IMR-90 (cell line): ENCODE results near the gene SLC27A1. TPM values are rescaled to one million over a fixed set of nuclear protein-coding genes. Genes with fewer than 3 reads are reported as not detected.

ENCODE experiments used
- ATAC-seq: fragments of 200-7000 bp; cut with Tn5 transposase; 2 replicates; pipeline ENCODE4 v1.9.1; 2020; ENCODE audit warnings: low read depth, mild to moderate bottlenecking, moderate library complexity
- BruUV-seq: library from RNA; stranded (reverse); fragments of 400-500 nt; replicated peaks from 2 replicates; lab custom pipeline; 2021; lab: Mats Ljungman, UMichigan
- CTCF ChIA-PET: fragments of 300-600 bp; formaldehyde crosslinking; extraction: SDS; loops from one replicate; lab custom pipeline; 2021; ENCODE audit warnings: antibody characterized with exemption; lab: Yijun Ruan, JAX
- POLR2A ChIA-PET: fragments of 300-600 bp; sonication (Branson Sonifier 250); formaldehyde crosslinking; loops from one replicate; lab custom pipeline; 2022; ENCODE audit warnings: antibody characterized with exemption; ENCODE audit not compliant: unreplicated experiment; lab: Charles Lee
- DNase-seq: peaks from one replicate; pipeline ENCODE4 v3.0.0; 2013
- H2AFZ ChIP-seq: replicated peaks from 2 replicates; pipeline ENCODE3; 2013; ENCODE audit warnings: low read length, mild to moderate bottlenecking; ENCODE audit not compliant: poor library complexity
- H2AK5ac ChIP-seq: 2 replicates; pipeline ENCODE4 v1.6.1; 2013; ENCODE audit warnings: low read depth, low read length, inconsistent platforms
- H2AK9ac ChIP-seq: replicated peaks from 2 replicates; pipeline ENCODE3; 2013; ENCODE audit warnings: mild to moderate bottlenecking, low read depth, low read length, moderate library complexity; ENCODE audit not compliant: poor library complexity
- H2BK120ac ChIP-seq: 2 replicates; pipeline ENCODE4 v1.6.1; 2013; ENCODE audit warnings: low read depth, low read length, inconsistent platforms
- H2BK15ac ChIP-seq: 3 replicates; pipeline ENCODE4 v1.6.1; 2013; ENCODE audit warnings: low read depth, low read length, inconsistent platforms
- H2BK20ac ChIP-seq: 2 replicates; pipeline ENCODE4 v1.6.1; 2013; ENCODE audit warnings: low read depth, mild to moderate bottlenecking, inconsistent platforms, low read length, moderate library complexity
- H2BK5ac ChIP-seq: 2 replicates; pipeline ENCODE4 v1.6.1; 2013; ENCODE audit warnings: mild to moderate bottlenecking, low read depth, low read length, inconsistent platforms; ENCODE audit not compliant: poor library complexity, severe bottlenecking
- H3K14ac ChIP-seq: replicated peaks from 2 replicates; pipeline ENCODE4 v1.6.1; 2013; ENCODE audit warnings: low read depth, low read length, inconsistent platforms
- H3K18ac ChIP-seq: 2 replicates; pipeline ENCODE4 v1.6.1; 2013; ENCODE audit warnings: low read depth, low read length, control low read depth
- H3K23ac ChIP-seq: 2 replicates; pipeline ENCODE4 v1.6.1; 2013; ENCODE audit warnings: low read depth, low read length, inconsistent platforms
- H3K27ac ChIP-seq: 2 replicates; pipeline ENCODE4 v1.5.1; 2013; ENCODE audit warnings: mild to moderate bottlenecking, control low read depth, low read length; ENCODE audit not compliant: insufficient read depth
- H3K27me3 ChIP-seq: 2 replicates; pipeline ENCODE4 v1.6.1; 2013; ENCODE audit warnings: low read length; ENCODE audit not compliant: control insufficient read depth, insufficient read depth
- H3K36me3 ChIP-seq: 2 replicates; pipeline ENCODE4 v1.6.1; 2013; ENCODE audit warnings: low read length, mixed read lengths; ENCODE audit not compliant: control insufficient read depth, insufficient read depth
- H3K4ac ChIP-seq: 2 replicates; pipeline ENCODE4 v1.6.1; 2013; ENCODE audit warnings: low read depth, low read length, inconsistent platforms
- H3K4me1 ChIP-seq: 2 replicates; pipeline ENCODE4 v1.6.1; 2013; ENCODE audit warnings: low read length, mixed read lengths; ENCODE audit not compliant: control insufficient read depth, insufficient read depth
- H3K4me2 ChIP-seq: 2 replicates; pipeline ENCODE4 v1.6.1; 2013; ENCODE audit warnings: low read depth, mild to moderate bottlenecking, control low read depth, low read length, moderate library complexity
- H3K4me3 ChIP-seq: 2 replicates; pipeline ENCODE4 v1.5.1; 2013; ENCODE audit warnings: low read depth, mild to moderate bottlenecking, control low read depth, low read length, moderate library complexity; ENCODE audit not compliant: insufficient read depth
- H3K56ac ChIP-seq: 2 replicates; pipeline ENCODE4 v1.6.1; 2013; ENCODE audit warnings: low read length, inconsistent platforms; ENCODE audit not compliant: insufficient read depth; ENCODE audit errors: extremely low read depth
- H3K79me1 ChIP-seq, 2 experiments: 2 replicates each; pipeline ENCODE4 v1.6.1; 2013; ENCODE audit warnings: low read length in 2 of 2, inconsistent platforms in 1 of 2, low read depth in 1 of 2
- H3K9ac ChIP-seq: 2 replicates; pipeline ENCODE4 v1.6.1; 2013; ENCODE audit warnings: low read depth, low read length, control low read depth
- H3K9me1 ChIP-seq: 2 replicates; pipeline ENCODE4 v1.6.1; 2013; ENCODE audit warnings: low read length, inconsistent platforms; ENCODE audit not compliant: insufficient read depth
- H3K9me3 ChIP-seq: 2 replicates; pipeline ENCODE4 v1.6.1; 2013; ENCODE audit warnings: low read length; ENCODE audit not compliant: control insufficient read depth, insufficient read depth
- H4K20me1 ChIP-seq: 2 replicates; pipeline ENCODE4 v1.6.1; 2013; ENCODE audit warnings: low read length, inconsistent platforms; ENCODE audit not compliant: insufficient read depth
- H4K5ac ChIP-seq: 2 replicates; pipeline ENCODE4 v1.6.1; 2013; ENCODE audit warnings: mild to moderate bottlenecking, low read depth, low read length, control low read depth
- H4K8ac ChIP-seq, 2 experiments: 2 replicates each; pipeline ENCODE4 v1.6.1; 2013; ENCODE audit warnings: low read depth in 2 of 2, low read length in 2 of 2, control low read depth in 1 of 2, inconsistent platforms in 1 of 2
- H4K91ac ChIP-seq: 2 replicates; pipeline ENCODE4 v1.6.1; 2013; ENCODE audit warnings: low read depth, low read length, inconsistent platforms; ENCODE audit not compliant: insufficient read depth
- CEBPB ChIP-seq: IDR thresholded peaks from 2 replicates; pipeline ENCODE4 v1.6.1; 2012; ENCODE audit warnings: low read depth, low read length, improper control_type of control experiment
- CTCF ChIP-seq: conservative IDR thresholded peaks from 2 replicates; pipeline ENCODE4 v1.5.1; 2012; ENCODE audit warnings: mild to moderate bottlenecking, low read depth, low read length, improper control_type of control experiment
- MAFK ChIP-seq: IDR thresholded peaks from 2 replicates; pipeline ENCODE4 v1.6.1; 2012; ENCODE audit warnings: low read depth, low read length, improper control_type of control experiment
- NFE2L2 ChIP-seq: fragments of 150-350 bp; IDR thresholded peaks from 2 replicates; pipeline ENCODE4 v1.6.1; 2016; ENCODE audit warnings: low read depth, mild to moderate bottlenecking, low read length
- POLR2A ChIP-seq: IDR thresholded peaks from 2 replicates; pipeline ENCODE4 v1.6.1; 2012; ENCODE audit warnings: mild to moderate bottlenecking, low read depth, low read length
- RCOR1 ChIP-seq: IDR thresholded peaks from 2 replicates; pipeline ENCODE4 v1.6.1; 2012; ENCODE audit warnings: mild to moderate bottlenecking, low read length, improper control_type of control experiment; ENCODE audit not compliant: insufficient replicate concordance
- RFX5 ChIP-seq: IDR thresholded peaks from 2 replicates; pipeline ENCODE4 v1.8.0; 2012; ENCODE audit warnings: low read depth, mild to moderate bottlenecking, low read length, moderate library complexity
- WGBS, 2 experiments: methylation state at CpG; one replicate each; pipeline versions ENCODE4 v1.1.5 to v1.1.7; 2013; ENCODE audit warnings: missing lambda C conversion rate in 2 of 2; ENCODE audit not compliant: insufficient read length in 1 of 2; ENCODE audit errors: extremely low coverage in 2 of 2; 5-methylcytosine and 5-hydroxymethylcytosine counted together
- dilution Hi-C: fragments of 300-500 bp; cut with HindIII; formaldehyde crosslinking; loops from one replicate; pipeline ENCODE4 v1.14.3; 2018; ENCODE audit warnings: low sequenced_read_pairs; ENCODE audit not compliant: unreplicated experiment
- in situ Hi-C: fragments of 300-500 bp; cut with MboI; formaldehyde crosslinking; loops from 3 replicates; pipeline ENCODE4 v1.14.3; 2019; ENCODE audit warnings: low sequenced_read_pairs, inconsistent platforms, mixed read lengths
- intact Hi-C: fragments of 100-400 bp; cut with micrococcal nuclease; formaldehyde crosslinking; loops from 2 replicates; pipeline ENCODE4 v1.10.0; 2022
- polyA plus RNA-seq, 3 experiments: library from polyadenylated mRNA; depleted of rRNA; stranded (reverse); fragments of >200 nt; gene quantifications; 2 replicates each; pipeline ENCODE4 v1.2.3, GENCODE V29; 2012; ENCODE audit warnings: low replicate concordance in 1 of 3
- total RNA-seq: library from RNA; depleted of rRNA; stranded (reverse); fragments of >200 nt; gene quantifications from 2 replicates; pipeline ENCODE4 v1.2.3, GENCODE V29; 2012

The SLC27A1 gene
- total and polyA plus RNA-seq, 2 of the 4 experiments (the other 2 are of a cell fraction) = 4.8 to 12.9 TPM

- TF ChIP-seq MAFK (no peak), CEBPB (no peak), RFX5 (no peak), NFE2L2 (no peak), RCOR1 (peak; percentile 18), POLR2A (no peak), CTCF (no peak)
- Histone ChIP-seq H3K14ac (no peak overlapping the region), H3K9me3 (peaks cover 14% of the 10 kb centered on the region), H3K36me3 (peaks cover 9% of the 10 kb centered on the region; the same call in 1 of the 2 replicates), H2BK20ac (no peak overlapping the region), H3K56ac (no peak overlapping the region), H3K9ac (no peak overlapping the region), H2AK5ac (no peak overlapping the region), H3K4ac (no peak overlapping the region), H2BK5ac (no peak overlapping the region), H3K23ac (no peak overlapping the region), H3K18ac (no peak overlapping the region), H3K27ac (no peak overlapping the region), H3K9me1 (no peaks in the 10 kb centered on the region), H2AK9ac (no peak overlapping the region), H3K4me1 (no peaks in the 10 kb centered on the region), H2AFZ (no peak overlapping the region), H4K91ac (no peak overlapping the region), H4K20me1 (no peaks in the 10 kb centered on the region), H3K4me2 (no peak overlapping the region), H3K79me1 (no peaks in the 10 kb centered on the region), H3K4me3 (no peak overlapping the region), H3K27me3 (no peaks in the 10 kb centered on the region; the same call in 1 of the 2 replicates), H4K8ac (no peak overlapping the region), H2BK15ac (no peak overlapping the region), H4K5ac (no peak overlapping the region), H2BK120ac (no peak overlapping the region)
- 100% methylated on average over 2 of the region's 4 CpGs; no CpG with 5 or more reads in 1 of the 2 experiments for WGBS, 2 experiments
- BruUV-seq = no TSS peak
- in situ Hi-C loops = no loop called here
- POLR2A ChIA-PET = no interaction called here
- DNase-seq (no peak), ATAC-seq (no peak)
- dilution Hi-C loops = no loop called here
- intact Hi-C loops = no loop called here
- CTCF ChIA-PET = no interaction called here
These were observed 54.3 kb downstream of the SLC27A1 start for GRCh38 chr19:17524651-17525050.
